DMS153 treated with DMSO at 0.1 percent for 48 hours (cell line): ENCODE measurements around the gene DLG5.

Experiments used
- DNase-seq: peaks from one replicate; lab custom pipeline; 2025; ENCODE audit not compliant: unreplicated experiment; lab: John Stamatoyannopoulos, UW

Gene DLG5

GRCh38 chr10:77868523-77868922 lies 58.0 kb downstream of the DLG5 start:
- no peak for DNase-seq

- DNase-seq = no peak
Observed at GRCh38 chr10:77867124-77867719, 59.3 kb downstream of the DLG5 start.

- DNase-seq = no peak
Observed at GRCh38 chr10:77866598-77866997, 60.0 kb downstream of the DLG5 start.

GRCh38 chr10:77865580-77866324 lies 60.8 kb downstream of the DLG5 start:
- peak; percentile 47 for DNase-seq

- no peak for DNase-seq
Observed at GRCh38 chr10:77864151-77864851, 62.3 kb downstream of the DLG5 start.

GRCh38 chr10:77863446-77863845 lies 63.1 kb downstream of the DLG5 start:
- no peak for DNase-seq

GRCh38 chr10:77862595-77862994 lies 64.0 kb downstream of the DLG5 start:
- no peak for DNase-seq

- DNase-seq = no peak
Observed at GRCh38 chr10:77861366-77861765, 65.2 kb downstream of the DLG5 start.

GRCh38 chr10:77859865-77860282 lies 66.7 kb downstream of the DLG5 start:
- no peak for DNase-seq

- no peak for DNase-seq
Observed at GRCh38 chr10:77859200-77859864, 67.2 kb downstream of the DLG5 start.

- DNase-seq = no peak
Observed at GRCh38 chr10:77857272-77857671, 69.3 kb downstream of the DLG5 start.

- DNase-seq = no peak
Observed at GRCh38 chr10:77856566-77856965, 70.0 kb downstream of the DLG5 start.

GRCh38 chr10:77855404-77856155 lies 71.0 kb downstream of the DLG5 start:
- no peak for DNase-seq

GRCh38 chr10:77854115-77854514 lies 72.4 kb downstream of the DLG5 start:
- no peak for DNase-seq

GRCh38 chr10:77853256-77853655 lies 73.3 kb downstream of the DLG5 start:
- DNase-seq = no peak

GRCh38 chr10:77850620-77851231 lies 75.8 kb downstream of the DLG5 start:
- DNase-seq = no peak

GRCh38 chr10:77849039-77849664 lies 77.4 kb downstream of the DLG5 start:
- DNase-seq = no peak

GRCh38 chr10:77846718-77847311 lies 79.7 kb downstream of the DLG5 start:
- peak; percentile 53 for DNase-seq

- no peak for DNase-seq
Observed at GRCh38 chr10:77845451-77845850, 81.1 kb downstream of the DLG5 start.
